SK-N-SH (cell line): ENCODE results near the gene CDKN3. TPM values are rescaled to one million over a fixed set of nuclear protein-coding genes. Genes with fewer than 3 reads are reported as not detected.
"Not testable (repeated sequence)": the region's sequence is repeated elsewhere in the genome, so short reads cannot be mapped to it uniquely, and the experiment has no call there.

Source experiments
- CTCF ChIA-PET: fragments of 300-600, 350-600 bp; formaldehyde crosslinking; extraction: SDS; loops from one replicate; lab custom pipeline; 2021; lab: Yijun Ruan, JAX
- POLR2A ChIA-PET: fragments of 350-600 bp; sonication (Branson Sonifier 250); formaldehyde crosslinking; extraction: SDS; loops from one replicate; lab custom pipeline; 2020; ENCODE audit warnings: antibody characterized with exemption, inconsistent platforms; lab: Yijun Ruan, JAX
- DNase-seq: peaks from one replicate; pipeline ENCODE4 v3.0.0; 2012
- H2AFZ ChIP-seq: fragments of 200-600 bp; sonication (generic); 2 replicates; pipeline ENCODE4 v1.8.1; 2016; ENCODE audit warnings: antibody characterized with exemption, mild to moderate bottlenecking, low read depth
- H3F3A ChIP-seq: fragments of 200-600 bp; sonication (generic); replicated peaks from 2 replicates; pipeline ENCODE3; 2016; ENCODE audit warnings: antibody characterized with exemption, mild to moderate bottlenecking; ENCODE audit not compliant: insufficient read depth
- H3K27ac ChIP-seq, 2 experiments: fragments of 200-500 bp in 1 of 2; fragments of 200-600 bp in 1 of 2; sonication (Bioruptor generic) in 1 of 2; sonication (generic), shearing (Covaris generic) in 1 of 2; 2 replicates each; pipeline versions ENCODE4 v1.5.1 to v1.6.1; 2014 to 2016; ENCODE audit warnings: low read depth in 2 of 2, inconsistent platforms in 1 of 2, low read length in 1 of 2, mild to moderate bottlenecking in 1 of 2, mixed read lengths in 1 of 2
- H3K27me3 ChIP-seq: fragments of 200-600 bp; sonication (generic), shearing (Covaris generic); 2 replicates; pipeline ENCODE4 v1.6.1; 2016; ENCODE audit warnings: mixed run types; ENCODE audit not compliant: insufficient read depth
- H3K36me3 ChIP-seq, 2 experiments: fragments of 200-500 bp in 1 of 2; fragments of 200-600 bp in 1 of 2; sonication (Bioruptor generic) in 1 of 2; sonication (generic) in 1 of 2; replicated peaks in 1 of 2; 2 replicates each; pipeline versions ENCODE3 to v1.5.1; 2014 to 2016; ENCODE audit warnings: low read length in 1 of 2, mild to moderate bottlenecking in 1 of 2; ENCODE audit not compliant: insufficient read depth in 2 of 2, control insufficient read depth in 1 of 2
- H3K4me1 ChIP-seq, 2 experiments: fragments of 200-500 bp in 1 of 2; fragments of 200-600 bp in 1 of 2; sonication (Bioruptor generic) in 1 of 2; sonication (generic), shearing (Covaris generic) in 1 of 2; 2 replicates each; pipeline versions ENCODE4 v1.5.1 to v1.6.1; 2014 to 2016; ENCODE audit warnings: low read depth in 1 of 2, low read length in 1 of 2, mixed run types in 1 of 2; ENCODE audit not compliant: insufficient read depth in 2 of 2, control insufficient read depth in 1 of 2
- H3K4me2 ChIP-seq: fragments of 200-600 bp; sonication (generic), shearing (Covaris generic); 2 replicates; pipeline ENCODE4 v1.6.1; 2017; ENCODE audit warnings: mixed run types
- H3K4me3 ChIP-seq, 2 experiments: fragments of 200-500 bp in 1 of 2; fragments of 200-600 bp in 1 of 2; sonication (Bioruptor generic) in 1 of 2; sonication (generic), shearing (Covaris generic) in 1 of 2; 2 replicates each; pipeline versions ENCODE4 v1.5.1 to v1.8.1; 2014 to 2016; ENCODE audit warnings: low read depth in 2 of 2, inconsistent platforms in 1 of 2, low read length in 1 of 2, mild to moderate bottlenecking in 1 of 2, mixed read lengths in 1 of 2, moderate library complexity in 1 of 2
- H3K79me2 ChIP-seq: fragments of 200-600 bp; sonication (generic); 2 replicates; pipeline ENCODE4 v1.8.1; 2017; ENCODE audit warnings: mild to moderate bottlenecking; ENCODE audit not compliant: insufficient read depth
- H3K9ac ChIP-seq: fragments of 200-600 bp; sonication (generic); 2 replicates; pipeline ENCODE4 v1.6.1; 2017; ENCODE audit warnings: mixed run types
- H3K9me2 ChIP-seq: fragments of 200-600 bp; sonication (generic); 2 replicates; pipeline ENCODE4 v1.6.1; 2017; ENCODE audit warnings: mixed run types
- H3K9me3 ChIP-seq: fragments of 200-600 bp; sonication (generic); 2 replicates; pipeline ENCODE4 v1.6.1; 2017; ENCODE audit warnings: mixed run types, mild to moderate bottlenecking, moderate library complexity
- H4K20me1 ChIP-seq: fragments of 200-600 bp; sonication (generic); 2 replicates; pipeline ENCODE4 v1.6.1; 2017; ENCODE audit warnings: mild to moderate bottlenecking, mixed run types; ENCODE audit not compliant: insufficient read depth
- CHD2 ChIP-seq: fragments of 150-350 bp; IDR thresholded peaks from 2 replicates; pipeline ENCODE4 v1.6.1; 2018; ENCODE audit warnings: low read length; ENCODE audit not compliant: partially characterized antibody
- CTCF ChIP-seq: fragments of 200-600 bp; sonication (generic); IDR thresholded peaks from 2 replicates; pipeline ENCODE4 v1.6.1; 2017; ENCODE audit warnings: antibody characterized with exemption, mild to moderate bottlenecking, moderate library complexity
- ELF1 ChIP-seq: IDR thresholded peaks from 2 replicates; pipeline ENCODE4 v1.4.0; 2012
- EZH2phosphoT487 ChIP-seq: fragments of 200-600 bp; sonication (generic); IDR thresholded peaks from 2 replicates; pipeline ENCODE4 v1.6.1; 2017; ENCODE audit warnings: low read depth, mixed run types, mild to moderate bottlenecking, antibody characterized with exemption, moderate library complexity, borderline replicate concordance
- FOXM1 ChIP-seq: IDR thresholded peaks from 2 replicates; pipeline ENCODE4 v1.4.0; 2012; ENCODE audit warnings: low read depth, mild to moderate bottlenecking
- GABPA ChIP-seq: IDR thresholded peaks from 2 replicates; pipeline ENCODE4 v1.4.0; 2012; ENCODE audit warnings: low read depth, mild to moderate bottlenecking
- GATA2 ChIP-seq: sonication (generic); formaldehyde crosslinking; IDR thresholded peaks from 2 replicates; pipeline ENCODE4 v1.5.0; 2020; ENCODE audit warnings: mild to moderate bottlenecking, missing genetic modification reagents
- NRF1 ChIP-seq: IDR thresholded peaks from 2 replicates; pipeline ENCODE4 v1.6.1; 2012; ENCODE audit warnings: low read depth, mild to moderate bottlenecking, low read length
- POLR2AphosphoS5 ChIP-seq: IDR thresholded peaks from 2 replicates; pipeline ENCODE4 v1.6.1; 2012; ENCODE audit warnings: low read depth, low read length
- RCOR1 ChIP-seq: fragments of 150-350 bp; IDR thresholded peaks from 2 replicates; pipeline ENCODE4 v1.6.1; 2017; ENCODE audit warnings: antibody characterized with exemption, low read length
- RFX5 ChIP-seq: IDR thresholded peaks from 2 replicates; pipeline ENCODE4 v1.6.1; 2012; ENCODE audit warnings: mild to moderate bottlenecking, improper control_type of control experiment, low read length
- SIN3A ChIP-seq: IDR thresholded peaks from 2 replicates; pipeline ENCODE4 v1.6.1; 2012; ENCODE audit warnings: low read depth, mild to moderate bottlenecking, low read length, moderate library complexity, borderline replicate concordance
- YY1 ChIP-seq: IDR thresholded peaks from 2 replicates; pipeline ENCODE4 v1.4.0; 2012; ENCODE audit warnings: low read depth, mild to moderate bottlenecking
- WGBS: methylation state at CpG from one replicate; pipeline ENCODE4 v1.1.6; 2017; ENCODE audit warnings: low lambda C conversion rate; 5-methylcytosine and 5-hydroxymethylcytosine counted together
- polyA plus RNA-seq, 3 experiments: library from polyadenylated mRNA; depleted of rRNA; stranded (reverse); fragments of >200 nt; gene quantifications; 2 replicates each; pipeline ENCODE4 v1.2.3, GENCODE V29; 2012
- TF ChIP-seq, protein P1 (sequence below): IDR thresholded peaks from 2 replicates; pipeline ENCODE4; 2012
- TF ChIP-seq, protein P2 (sequence below): IDR thresholded peaks from 2 replicates; pipeline ENCODE4 v1.4.0; 2012; ENCODE audit warnings: low read depth, borderline replicate concordance

CDKN3 gene
- polyA plus RNA-seq, 1 of the 3 experiments (the other 2 are of a cell fraction): 26.7 TPM

DNA sequence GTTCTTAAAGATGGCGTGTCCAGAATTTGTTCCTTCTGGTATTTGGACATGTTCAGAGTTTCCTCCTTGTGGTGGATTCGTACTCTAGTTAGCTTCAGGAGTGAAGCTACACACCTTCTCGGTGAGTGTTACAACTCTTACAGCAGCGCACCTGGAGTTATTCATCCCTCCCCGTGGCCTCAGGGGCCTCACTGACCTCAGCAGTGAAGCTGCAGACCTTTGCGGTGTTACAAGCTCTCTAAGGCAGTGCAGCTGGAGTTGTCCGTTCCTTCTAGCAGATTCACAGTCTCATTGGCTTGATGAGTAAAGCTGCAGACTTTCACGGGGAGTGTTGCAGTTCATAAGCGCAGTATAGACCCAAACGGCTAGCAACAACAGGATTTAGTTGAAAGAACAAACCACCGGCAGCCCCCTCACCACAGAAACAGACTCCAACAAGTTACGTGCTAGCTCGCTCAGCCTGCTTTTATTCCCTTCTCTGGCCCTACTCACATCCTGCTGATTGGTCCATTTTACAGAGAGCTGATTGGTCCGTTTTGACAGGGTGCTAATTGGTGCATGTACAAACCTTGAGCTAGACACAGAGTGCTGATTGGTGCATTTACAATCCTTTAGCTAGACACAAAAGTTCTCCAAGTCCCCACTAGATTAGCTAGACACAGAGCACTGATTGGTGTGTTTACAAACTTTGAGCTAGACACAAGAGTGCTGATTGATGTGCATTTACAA lies 4.5 kb upstream of the CDKN3 start (continued):
- TF ChIP-seq RFX5 (no peak), GABPA (no peak)

DNA sequence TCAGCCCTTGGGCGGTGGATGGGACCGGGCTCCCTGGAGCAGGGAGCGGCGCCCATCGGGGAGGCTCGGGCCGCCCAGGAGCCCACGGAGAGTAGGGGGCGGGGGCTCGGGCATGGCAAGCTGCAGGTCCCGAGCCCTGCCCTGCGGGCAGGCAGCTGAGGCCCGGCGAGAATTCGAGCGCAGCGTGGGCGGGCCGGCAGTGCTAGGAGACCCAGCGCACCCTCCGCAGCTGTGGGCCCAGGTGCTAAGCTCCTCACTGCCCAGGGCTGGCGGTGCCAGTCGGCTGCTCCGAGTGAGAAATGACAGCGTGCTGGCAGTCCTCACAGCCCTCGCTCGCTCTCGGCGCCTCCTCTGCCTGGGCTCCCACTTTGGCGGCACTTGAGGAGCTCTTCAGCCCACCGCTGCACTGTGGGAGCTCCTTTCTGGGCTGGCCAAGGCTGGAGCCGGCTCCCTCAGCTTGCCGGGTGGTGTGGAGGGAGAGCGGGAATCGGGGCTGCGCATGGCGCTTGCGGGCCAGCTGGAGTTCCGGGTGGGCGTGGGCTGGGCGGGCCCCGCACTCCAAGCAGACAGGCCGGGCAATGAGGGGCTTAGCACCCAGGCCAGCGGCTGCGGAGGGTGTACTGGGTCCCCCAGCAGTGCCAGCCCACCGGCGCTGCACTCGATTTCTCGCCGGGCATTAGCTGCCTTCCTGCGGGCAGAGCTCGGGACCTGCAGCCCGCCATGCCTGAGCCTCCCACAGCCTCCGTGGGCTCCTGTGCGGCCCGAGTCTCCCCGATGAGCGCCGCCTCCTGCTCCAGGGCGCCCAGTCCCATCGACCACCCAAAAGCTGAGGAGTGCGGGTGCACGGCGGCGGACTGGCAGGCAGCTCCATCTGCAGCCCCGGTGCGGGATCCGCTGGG lies 3.6 kb upstream of the CDKN3 start:
- H3F3A ChIP-seq, H3K9ac ChIP-seq, H3K9me3 ChIP-seq, DNase-seq, H2AFZ ChIP-seq, POLR2A ChIA-PET, H3K4me1 ChIP-seq, CTCF ChIA-PET, H3K9me2 ChIP-seq, H3K36me3 ChIP-seq, H3K4me3 ChIP-seq, H3K4me2 ChIP-seq, H4K20me1 ChIP-seq, H3K27me3 ChIP-seq, H3K27ac ChIP-seq: not testable (repeated sequence)
- WGBS: 93% methylated on average over 25 of the region's 68 CpGs
- H3K79me2 ChIP-seq: peaks cover 12% of the 10 kb centered on the region; the same call in 1 of the 2 replicates

GRCh38 chr14:54394596-54394995 lies 2.2 kb upstream of the CDKN3 start:
- POLR2A ChIA-PET: no interaction called here
- TF ChIP-seq CTCF (no peak), SIN3A (no peak), YY1 (no peak), RCOR1 (no peak), GATA2 (CRISPR knock-in tag) (no peak), ELF1 (no peak), RFX5 (no peak), POLR2AphosphoS5 (no peak), CHD2 (no peak), FOXM1 (no peak), EZH2phosphoT487 (no peak), NRF1 (no peak)
- TF ChIP-seq, protein P1, sequence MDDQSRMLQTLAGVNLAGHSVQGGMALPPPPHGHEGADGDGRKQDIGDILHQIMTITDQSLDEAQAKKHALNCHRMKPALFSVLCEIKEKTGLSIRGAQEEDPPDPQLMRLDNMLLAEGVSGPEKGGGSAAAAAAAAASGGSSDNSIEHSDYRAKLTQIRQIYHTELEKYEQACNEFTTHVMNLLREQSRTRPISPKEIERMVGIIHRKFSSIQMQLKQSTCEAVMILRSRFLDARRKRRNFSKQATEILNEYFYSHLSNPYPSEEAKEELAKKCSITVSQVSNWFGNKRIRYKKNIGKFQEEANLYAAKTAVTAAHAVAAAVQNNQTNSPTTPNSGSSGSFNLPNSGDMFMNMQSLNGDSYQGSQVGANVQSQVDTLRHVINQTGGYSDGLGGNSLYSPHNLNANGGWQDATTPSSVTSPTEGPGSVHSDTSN: no peak
- TF ChIP-seq, protein P2, sequence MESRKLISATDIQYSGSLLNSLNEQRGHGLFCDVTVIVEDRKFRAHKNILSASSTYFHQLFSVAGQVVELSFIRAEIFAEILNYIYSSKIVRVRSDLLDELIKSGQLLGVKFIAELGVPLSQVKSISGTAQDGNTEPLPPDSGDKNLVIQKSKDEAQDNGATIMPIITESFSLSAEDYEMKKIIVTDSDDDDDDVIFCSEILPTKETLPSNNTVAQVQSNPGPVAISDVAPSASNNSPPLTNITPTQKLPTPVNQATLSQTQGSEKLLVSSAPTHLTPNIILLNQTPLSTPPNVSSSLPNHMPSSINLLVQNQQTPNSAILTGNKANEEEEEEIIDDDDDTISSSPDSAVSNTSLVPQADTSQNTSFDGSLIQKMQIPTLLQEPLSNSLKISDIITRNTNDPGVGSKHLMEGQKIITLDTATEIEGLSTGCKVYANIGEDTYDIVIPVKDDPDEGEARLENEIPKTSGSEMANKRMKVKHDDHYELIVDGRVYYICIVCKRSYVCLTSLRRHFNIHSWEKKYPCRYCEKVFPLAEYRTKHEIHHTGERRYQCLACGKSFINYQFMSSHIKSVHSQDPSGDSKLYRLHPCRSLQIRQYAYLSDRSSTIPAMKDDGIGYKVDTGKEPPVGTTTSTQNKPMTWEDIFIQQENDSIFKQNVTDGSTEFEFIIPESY: no peak
- H3K4me2 ChIP-seq: no peak overlapping the region
- no peak overlapping the region for H3K4me3 ChIP-seq
- H2AFZ ChIP-seq: no peak overlapping the region
- no peaks in the 10 kb centered on the region for H3K9me2 ChIP-seq
- H3K79me2 ChIP-seq: peaks cover 23% of the 10 kb centered on the region; the same call in 1 of the 2 replicates
- no peaks in the 10 kb centered on the region for H4K20me1 ChIP-seq
- peaks cover 6% of the 10 kb centered on the region for H3F3A ChIP-seq
- 89% methylated on average over 24 of the region's 27 CpGs for WGBS
- no peaks in the 10 kb centered on the region for H3K9me3 ChIP-seq
- no peaks in the 10 kb centered on the region for H3K36me3 ChIP-seq
- CTCF ChIA-PET: no interaction called here
- H3K9ac ChIP-seq: no peak overlapping the region
- H3K27ac ChIP-seq: no peak overlapping the region
- DNase-seq: no peak
- H3K27me3 ChIP-seq: no peaks in the 10 kb centered on the region
- peaks cover 5 to 15% of the 10 kb centered on the region in 2 experiments; a peak in 2 of 4 replicates for H3K4me1 ChIP-seq
